ENCODE measurements around the gene GAB4.

Gene GAB4

GRCh38 chr22:16987822-16988221 is 20.2 kb downstream of the GAB4 start:
- no peak for DNase-seq

- no peak for DNase-seq
Measured at GRCh38 chr22:16975155-16975885, 32.7 kb downstream of the GAB4 start.

GRCh38 chr22:16974298-16975084 is 33.5 kb downstream of the GAB4 start:
- no peak for DNase-seq

- no peak for DNase-seq
Measured at GRCh38 chr22:16973591-16974297, 34.3 kb downstream of the GAB4 start.

DNA sequence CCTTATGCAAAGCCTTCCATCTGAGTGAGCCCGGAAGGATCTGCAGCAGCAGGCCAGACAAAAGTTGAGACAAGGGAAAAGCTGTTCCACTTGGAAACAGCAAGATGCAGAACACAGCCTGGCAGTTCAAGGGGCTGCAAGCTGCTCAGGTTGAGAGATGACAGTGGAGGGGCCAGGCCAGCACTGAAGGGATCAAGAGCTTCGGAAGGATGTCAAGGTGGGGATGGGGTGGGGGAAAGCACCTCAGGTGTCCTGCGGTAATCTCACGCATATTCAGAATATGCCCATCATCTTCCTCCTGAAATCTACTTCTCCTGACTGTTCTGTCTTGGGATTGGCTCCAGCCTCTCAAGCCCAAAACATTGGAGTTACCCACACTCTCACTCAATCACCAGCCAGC is 35.7 kb downstream of the GAB4 start:
- no peak for DNase-seq

DNA sequence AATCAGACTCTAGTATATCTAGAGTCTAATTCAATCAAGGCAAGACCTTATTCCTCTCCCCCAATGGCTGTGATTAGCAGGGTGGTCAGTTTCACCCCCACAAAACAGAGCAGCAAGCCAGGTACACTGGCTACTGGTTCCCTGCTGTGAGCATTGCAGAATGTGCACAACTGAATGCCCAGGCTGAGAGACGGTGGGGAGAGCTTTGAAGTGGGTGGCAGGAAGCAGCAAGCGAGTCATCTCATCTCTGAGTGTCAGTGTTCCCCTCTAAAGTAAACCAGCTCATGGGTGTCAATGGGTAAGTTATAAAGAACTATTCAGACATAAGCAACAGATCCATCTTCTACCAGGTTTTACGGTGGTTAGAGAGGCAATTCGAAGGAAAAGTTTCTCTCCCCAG is 37.6 kb downstream of the GAB4 start:
- no peak for DNase-seq

DNA sequence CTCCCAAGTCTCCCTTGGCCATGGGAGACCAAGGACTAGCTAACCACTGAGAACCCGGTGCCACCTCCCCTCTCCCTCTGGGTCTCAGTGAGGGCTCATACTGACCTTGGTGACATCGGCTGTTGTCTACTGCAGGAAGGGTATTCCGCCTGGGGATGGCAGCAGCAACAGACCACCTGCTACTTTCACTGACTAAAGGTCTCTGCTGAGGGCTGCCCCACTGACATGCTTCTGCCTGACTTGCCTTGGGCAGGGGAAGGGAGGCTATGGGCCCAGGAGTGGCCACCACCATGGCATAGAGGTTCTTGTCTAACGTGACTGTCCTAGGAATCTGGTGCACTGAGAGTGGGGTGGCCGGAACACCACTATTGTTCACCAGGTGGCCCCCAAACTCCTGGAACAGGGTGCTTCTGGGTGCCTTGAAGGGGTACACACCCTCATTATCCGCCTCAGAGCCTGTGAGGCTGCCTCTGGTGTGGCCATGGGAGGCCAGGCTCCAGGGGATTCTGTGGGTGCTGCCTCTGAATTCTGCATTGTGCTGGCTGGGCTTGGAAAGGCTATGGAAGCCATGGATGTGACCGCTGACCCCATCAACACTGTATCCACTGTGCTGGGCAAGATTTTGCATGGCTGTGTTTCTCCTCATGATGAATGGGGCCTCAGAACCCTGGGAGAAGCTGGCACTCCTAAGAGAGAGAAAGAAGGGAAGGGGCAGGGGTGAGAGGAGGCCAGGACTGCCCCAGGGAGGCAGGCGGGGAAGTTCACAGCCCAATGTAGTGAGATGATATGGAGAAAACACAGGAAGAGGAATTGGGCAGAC is 38.3 kb downstream of the GAB4 start:
- DNase-seq, result no peak

- DNase-seq, result no peak
Measured at GRCh38 chr22:16968218-16968595, 39.8 kb downstream of the GAB4 start.

DNA sequence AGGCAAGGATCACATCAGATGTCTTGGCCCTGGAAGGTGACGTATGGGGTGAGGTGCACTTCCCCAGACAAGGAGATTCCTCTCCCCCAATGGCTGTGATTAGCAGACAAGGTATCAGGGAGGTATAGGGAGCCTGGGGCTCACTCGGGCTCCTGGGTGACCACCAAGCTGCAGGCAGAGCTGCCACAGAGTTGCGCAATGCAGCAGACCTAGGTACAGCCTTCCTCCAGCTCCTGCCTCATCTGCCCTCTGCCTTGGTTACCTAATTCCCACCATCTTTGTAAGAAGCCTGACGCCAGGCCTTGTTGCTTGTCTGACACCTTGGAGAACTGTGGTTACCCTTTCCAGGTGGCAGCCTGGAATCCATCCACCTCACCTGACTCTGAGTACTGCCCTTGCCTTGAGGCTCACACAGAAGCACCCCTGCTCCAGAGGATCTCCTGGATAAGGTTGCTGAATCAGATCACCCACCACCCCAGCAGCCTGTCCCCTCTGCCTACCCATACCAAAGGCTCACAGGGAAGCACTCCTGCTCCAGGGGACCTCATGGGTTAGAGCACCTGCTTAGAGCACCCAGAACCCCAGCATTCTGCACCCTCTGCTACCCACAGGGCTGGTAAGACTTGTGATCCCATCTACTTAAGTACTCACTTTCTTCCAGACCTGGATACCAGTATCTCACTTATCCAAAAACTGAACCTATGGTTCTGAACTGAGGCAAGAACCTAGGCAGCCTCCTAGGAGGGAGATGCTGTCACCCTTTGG is 40.4 kb downstream of the GAB4 start:
- no peak for DNase-seq

DNA sequence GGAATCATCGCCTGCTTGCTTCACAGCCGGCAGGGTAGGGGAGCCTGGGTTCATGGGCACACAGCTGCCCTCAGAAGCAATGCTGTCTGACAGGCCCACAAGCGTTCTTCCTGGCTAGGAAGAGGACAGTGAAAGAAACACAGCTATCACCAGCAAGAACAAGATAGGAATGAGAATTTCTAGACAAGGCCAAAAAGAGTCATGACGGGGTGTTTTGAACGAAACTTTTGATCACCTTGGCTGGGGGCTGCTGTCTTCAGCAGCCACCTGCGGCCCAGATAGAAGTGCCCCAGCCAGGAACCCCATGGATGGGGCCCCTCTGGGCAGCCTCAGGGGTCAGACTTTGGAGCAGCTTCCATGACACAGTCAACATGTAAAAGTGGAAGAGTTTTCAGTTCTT is 41.8 kb downstream of the GAB4 start:
- no peak for DNase-seq

GRCh38 chr22:16965560-16965959 is 42.5 kb downstream of the GAB4 start:
- DNase-seq, result no peak

GRCh38 chr22:16965083-16965482 is 42.9 kb downstream of the GAB4 start:
- no peak for DNase-seq

GRCh38 chr22:16964366-16964765 is 43.7 kb downstream of the GAB4 start:
- DNase-seq, result no peak

DNA sequence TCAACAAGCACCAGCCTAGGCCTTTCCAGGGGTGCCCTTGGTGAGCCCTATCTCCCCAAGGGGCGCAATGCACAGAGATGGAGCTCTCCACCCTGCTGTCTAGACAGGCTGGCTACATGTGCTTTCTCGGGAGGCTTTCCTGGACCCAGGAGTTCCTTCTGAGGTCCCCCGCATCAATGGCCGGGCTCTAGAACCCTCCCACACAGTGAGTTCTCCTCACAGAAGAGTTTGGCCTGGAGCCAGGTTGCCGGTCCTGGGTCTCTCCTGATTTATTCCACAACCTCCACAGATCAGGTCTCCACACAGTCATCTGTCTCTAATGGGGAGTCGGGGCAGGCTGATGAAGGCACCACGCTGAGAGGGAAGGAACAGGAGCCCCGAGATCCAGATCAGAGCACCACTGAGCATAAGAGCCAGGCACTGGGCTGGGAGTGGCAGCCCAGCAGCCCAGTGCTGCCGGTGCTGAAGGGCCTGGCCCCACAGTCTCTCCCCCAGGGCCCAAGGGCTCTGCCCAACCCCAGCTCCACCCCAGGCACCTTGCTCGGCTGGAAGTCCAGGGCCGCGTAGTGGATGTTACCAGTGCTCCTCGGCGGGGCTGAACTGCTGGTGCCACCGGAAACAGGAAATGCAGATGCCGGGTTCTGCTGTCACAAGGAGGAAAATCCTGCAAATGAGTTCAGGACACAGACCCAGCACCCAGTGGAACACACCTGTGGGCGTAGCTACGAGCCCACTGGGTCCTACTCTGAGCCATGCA is 44.7 kb downstream of the GAB4 start:
- no peak for DNase-seq

- no peak for DNase-seq
Measured at GRCh38 chr22:16962501-16962900, 45.5 kb downstream of the GAB4 start.

DNA sequence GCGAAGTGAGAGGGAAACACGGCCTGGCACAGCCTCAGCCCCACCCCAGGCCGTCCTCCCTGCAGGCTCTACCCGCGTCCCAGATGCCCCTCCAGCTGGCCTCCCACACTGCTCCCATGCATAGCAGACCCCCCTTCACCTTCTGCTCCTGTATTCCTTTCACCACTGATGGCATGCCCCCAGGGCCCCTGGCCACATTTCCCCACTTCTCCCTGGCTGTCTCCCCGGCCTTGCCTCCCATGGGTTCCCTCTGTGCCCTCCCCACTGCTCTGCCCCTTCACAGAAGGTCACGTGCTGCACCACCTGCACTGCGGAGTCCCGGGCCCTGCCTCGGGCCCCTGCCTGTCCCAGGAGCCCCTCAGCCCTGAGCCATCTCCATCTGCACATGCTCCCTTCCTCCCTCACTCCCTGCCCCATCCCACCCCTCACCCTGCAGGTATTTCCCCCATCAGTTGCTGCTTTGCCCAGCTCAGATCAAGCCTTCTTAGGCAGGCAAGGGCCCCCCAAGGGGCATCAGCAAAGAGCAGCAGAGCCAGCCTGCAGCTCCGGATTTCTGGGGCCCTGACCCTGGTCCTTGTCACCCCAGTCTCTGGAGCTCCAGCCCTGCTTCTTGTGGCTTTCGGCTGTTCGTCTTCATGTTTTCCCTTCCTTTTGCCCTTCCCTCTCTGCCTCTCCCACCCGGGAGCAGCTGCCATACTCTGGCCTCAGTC is 46.4 kb downstream of the GAB4 start:
- no peak for DNase-seq

- DNase-seq, result no peak
Measured at GRCh38 chr22:16960884-16961249, 47.2 kb downstream of the GAB4 start.

DNA sequence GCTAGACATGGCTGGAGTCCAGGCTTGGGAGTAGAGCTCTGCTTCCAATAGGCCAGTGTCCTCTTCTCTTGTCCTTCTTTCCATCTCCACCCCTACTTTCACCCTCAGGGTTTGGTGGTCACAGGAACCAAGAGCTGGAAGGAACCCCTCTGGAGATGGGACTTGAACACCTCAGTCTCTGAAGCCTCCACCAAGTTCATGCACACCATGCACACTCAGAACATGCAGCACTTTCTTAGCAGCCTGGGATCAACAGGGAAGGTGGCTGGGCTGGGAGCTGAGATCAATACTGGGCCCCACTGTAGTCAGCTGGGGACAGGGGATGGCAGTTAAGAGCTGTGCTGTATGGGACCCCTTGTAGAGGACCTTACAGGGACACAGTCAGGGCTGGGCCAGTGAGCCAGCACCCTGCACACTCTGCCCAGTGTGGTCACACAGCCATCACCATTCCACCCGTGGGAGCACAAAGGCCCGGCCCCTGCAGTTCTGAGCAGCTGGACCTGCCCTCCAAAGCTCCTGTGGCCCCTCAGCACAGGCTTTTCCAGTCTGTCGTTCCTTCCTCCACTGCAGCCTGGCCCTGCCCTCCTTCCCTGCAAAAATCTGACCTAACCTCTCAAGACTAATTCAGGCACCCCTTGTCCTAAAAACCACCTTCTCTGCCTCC is 47.7 kb downstream of the GAB4 start:
- no peak for DNase-seq

DNA sequence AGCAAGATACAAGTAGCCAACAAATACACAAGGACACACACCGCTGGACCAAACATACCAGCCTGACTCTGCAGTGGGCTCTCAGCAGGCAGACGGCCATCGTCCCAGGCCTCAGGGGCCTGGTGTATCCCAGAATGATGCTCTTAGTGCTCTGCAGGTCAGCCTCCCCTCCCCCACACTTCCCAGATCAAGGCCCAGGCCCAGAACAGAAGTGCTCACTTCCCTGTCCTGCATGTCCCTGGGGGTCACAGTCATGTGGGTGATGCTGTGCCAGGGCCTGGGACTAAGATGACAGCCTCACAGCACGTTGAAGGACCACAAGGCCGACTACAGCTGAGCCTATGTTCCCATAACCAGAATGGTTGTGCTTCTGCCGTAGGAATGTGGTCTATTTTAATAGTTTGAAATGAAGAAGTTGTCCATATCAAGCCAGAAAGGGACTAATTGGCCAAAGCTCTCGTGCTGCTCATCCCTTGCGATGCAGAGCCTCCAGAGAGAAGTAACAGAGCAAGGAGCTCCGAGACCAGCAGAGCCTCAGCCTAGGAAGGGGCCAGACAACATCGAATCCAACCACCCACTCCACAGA is 48.6 kb downstream of the GAB4 start:
- no peak for DNase-seq

GRCh38 chr22:16958475-16958874 is 49.5 kb downstream of the GAB4 start:
- no peak for DNase-seq

Measured in activated gamma-delta T cell treated with Interleukin-2 at 50 U/mL for 16 hours (primary cell).